H9 (cell line): ENCODE results near the gene TGFBR1. TPM values are rescaled to one million over a fixed set of nuclear protein-coding genes. Genes with fewer than 3 reads are reported as not detected.

ENCODE experiments used
- DNase-seq: peaks from one replicate; pipeline ENCODE4 v3.0.0-alpha.2; 2017
- H2AFZ ChIP-seq: one replicate; pipeline ENCODE4 v1.6.1; 2013; ENCODE audit warnings: mild to moderate bottlenecking, low read length, control low read depth, moderate library complexity
- H2AK5ac ChIP-seq: 2 replicates; pipeline ENCODE4 v1.6.1; 2013; ENCODE audit warnings: low read length, control low read depth, mixed read lengths; ENCODE audit not compliant: insufficient read length
- H2BK120ac ChIP-seq: one replicate; pipeline ENCODE4 v1.6.1; 2013; ENCODE audit warnings: low read depth, mild to moderate bottlenecking, low read length, control low read depth, inconsistent platforms; ENCODE audit not compliant: poor library complexity, severe bottlenecking
- H2BK12ac ChIP-seq: 2 replicates; pipeline ENCODE4 v1.6.1; 2013; ENCODE audit warnings: low read length, control low read depth, mixed read lengths, low read depth; ENCODE audit not compliant: insufficient read length
- H2BK15ac ChIP-seq: 2 replicates; pipeline ENCODE4 v1.6.1; 2013; ENCODE audit warnings: low read depth, low read length, control low read depth
- H2BK20ac ChIP-seq: one replicate; pipeline ENCODE4 v1.6.1; 2013; ENCODE audit warnings: low read depth, mild to moderate bottlenecking, low read length, control low read depth, inconsistent platforms; ENCODE audit not compliant: poor library complexity, severe bottlenecking
- H2BK5ac ChIP-seq: 2 replicates; pipeline ENCODE4 v1.6.1; 2013; ENCODE audit warnings: low read length, control low read depth, mixed read lengths; ENCODE audit not compliant: insufficient read length
- H3K14ac ChIP-seq: 2 replicates; pipeline ENCODE4 v1.6.1; 2013; ENCODE audit warnings: low read length, control low read depth; ENCODE audit not compliant: insufficient read depth
- H3K18ac ChIP-seq: 2 replicates; pipeline ENCODE4 v1.6.1; 2013; ENCODE audit warnings: low read depth, mild to moderate bottlenecking, mixed read lengths, low read length, control low read depth; ENCODE audit not compliant: insufficient read length
- H3K23ac ChIP-seq: 2 replicates; pipeline ENCODE4 v1.6.1; 2013; ENCODE audit warnings: low read length, control low read depth, mixed read lengths, low read depth; ENCODE audit not compliant: insufficient read length
- H3K23me2 ChIP-seq: 2 replicates; pipeline ENCODE4 v1.6.1; 2013; ENCODE audit warnings: low read depth, mild to moderate bottlenecking, mixed read lengths, low read length, control low read depth; ENCODE audit not compliant: insufficient read length, poor library complexity, severe bottlenecking
- H3K27ac ChIP-seq: 2 replicates; pipeline ENCODE4 v1.5.1; 2013; ENCODE audit warnings: low read length, control low read depth, mixed read lengths, low read depth; ENCODE audit not compliant: insufficient read length
- H3K27me3 ChIP-seq: 2 replicates; pipeline ENCODE4 v1.6.1; 2013; ENCODE audit warnings: low read length, control low read depth, inconsistent platforms; ENCODE audit not compliant: insufficient read depth
- H3K4ac ChIP-seq: 2 replicates; pipeline ENCODE4 v1.6.1; 2013; ENCODE audit warnings: low read depth, mild to moderate bottlenecking, control low read depth, inconsistent platforms, low read length, moderate library complexity
- H3K4me1 ChIP-seq: 2 replicates; pipeline ENCODE4 v1.6.1; 2013; ENCODE audit warnings: low read length, control low read depth, inconsistent platforms; ENCODE audit not compliant: insufficient read depth
- H3K4me2 ChIP-seq: 2 replicates; pipeline ENCODE4 v1.6.1; 2013; ENCODE audit warnings: low read length, control low read depth, mixed read lengths; ENCODE audit not compliant: insufficient read length, insufficient read depth
- H3K56ac ChIP-seq: 2 replicates; pipeline ENCODE4 v1.6.1; 2013; ENCODE audit warnings: low read depth, mild to moderate bottlenecking, mixed read lengths, low read length, control low read depth; ENCODE audit not compliant: insufficient read length
- H3K79me1 ChIP-seq: 2 replicates; pipeline ENCODE4 v1.6.1; 2013; ENCODE audit warnings: low read depth, mild to moderate bottlenecking, moderate library complexity, low read length, control low read depth, inconsistent platforms; ENCODE audit not compliant: insufficient read depth, poor library complexity, severe bottlenecking
- H3K79me2 ChIP-seq: 2 replicates; pipeline ENCODE4 v1.6.1; 2013; ENCODE audit warnings: low read length, control low read depth, inconsistent platforms; ENCODE audit not compliant: insufficient read depth
- H3K9ac ChIP-seq: 2 replicates; pipeline ENCODE4 v1.6.1; 2013; ENCODE audit warnings: low read length, control low read depth, mixed read lengths; ENCODE audit not compliant: insufficient read length; ENCODE audit errors: extremely low read depth
- H3K9me3 ChIP-seq: one replicate; pipeline ENCODE4 v1.6.1; 2013; ENCODE audit warnings: low read depth, low read length, inconsistent platforms; ENCODE audit not compliant: control insufficient read depth
- H3T11ph ChIP-seq: one replicate; pipeline ENCODE4 v1.6.1; 2013; ENCODE audit warnings: mild to moderate bottlenecking, low read length, control low read depth, inconsistent platforms
- H4K20me1 ChIP-seq: one replicate; pipeline ENCODE4 v1.6.1; 2013; ENCODE audit not compliant: control insufficient read depth, insufficient read length, insufficient read depth
- H4K5ac ChIP-seq: 2 replicates; pipeline ENCODE4 v1.6.1; 2013; ENCODE audit warnings: low read depth, mild to moderate bottlenecking, mixed read lengths, low read length, control low read depth; ENCODE audit not compliant: insufficient read length
- H4K8ac ChIP-seq: replicated peaks from 2 replicates; pipeline ENCODE4 v1.6.1; 2013; ENCODE audit warnings: low read length, control low read depth, mixed read lengths, low read depth; ENCODE audit not compliant: insufficient read length
- H4K91ac ChIP-seq: 2 replicates; pipeline ENCODE4 v1.6.1; 2013; ENCODE audit warnings: low read depth, mild to moderate bottlenecking, moderate library complexity, mixed read lengths, low read length, control low read depth; ENCODE audit not compliant: insufficient read length
- H3K27ac Mint-ChIP-seq, 3 experiments: 2 replicates in 2 of 3; 3 replicates in 1 of 3; pipeline ENCODE4 v1.8.0; 2020 to 2021; ENCODE audit warnings: mixed read lengths in 3 of 3, mild to moderate bottlenecking in 1 of 3, moderate library complexity in 1 of 3
- H3K27me3 Mint-ChIP-seq: 2 replicates; pipeline ENCODE4 v1.8.0; 2021; ENCODE audit warnings: low read depth, mild to moderate bottlenecking, moderate library complexity, mixed read lengths
- H3K36me3 Mint-ChIP-seq, 3 experiments: 2 replicates in 2 of 3; 3 replicates in 1 of 3; pipeline ENCODE4 v1.8.0; 2020 to 2021; ENCODE audit warnings: low read depth in 3 of 3, mixed read lengths in 3 of 3; ENCODE audit not compliant: insufficient read depth in 1 of 3
- H3K4me1 Mint-ChIP-seq, 2 experiments: 2 replicates each; pipeline ENCODE4 v1.8.0; 2020; ENCODE audit warnings: mixed read lengths in 2 of 2
- H3K4me3 Mint-ChIP-seq, 2 experiments: 2 replicates in 1 of 2; 3 replicates in 1 of 2; pipeline ENCODE4 v1.8.0; 2020 to 2021; ENCODE audit warnings: mild to moderate bottlenecking in 2 of 2, mixed read lengths in 2 of 2, moderate library complexity in 1 of 2
- H3K9me3 Mint-ChIP-seq, 2 experiments: 2 replicates in 1 of 2; 3 replicates in 1 of 2; pipeline ENCODE4 v1.8.0; 2020; ENCODE audit warnings: mild to moderate bottlenecking in 2 of 2, mixed read lengths in 2 of 2, moderate library complexity in 1 of 2
- CTCF ChIP-seq: fragments of 200-600 bp; sonication (generic); conservative IDR thresholded peaks from 3 replicates; pipeline ENCODE4 v1.8.0; 2021; ENCODE audit warnings: antibody characterized with exemption, mild to moderate bottlenecking
- WGBS: extraction: QIAGEN DNeasy Blood & Tissue Kit; methylation state at CpG from one replicate; pipeline ENCODE4 v1.1.7; 2013; ENCODE audit warnings: missing lambda C conversion rate, low lambda C conversion rate, mixed read lengths; ENCODE audit not compliant: insufficient read length; ENCODE audit errors: extremely low coverage; 5-methylcytosine and 5-hydroxymethylcytosine counted together
- total RNA-seq: library from RNA; stranded (reverse); gene quantifications from 2 replicates; pipeline ENCODE4 v1.2.1, GENCODE V29; 2021

TGFBR1 gene
- total RNA-seq, 1 experiment from 2014 or later, result 59.3 TPM

- no peaks in the 10 kb centered on the region for H3K79me2 ChIP-seq
These were observed 33.7 kb downstream of the TGFBR1 start for GRCh38 chr9:99138424-99139284.

More at GRCh38 chr9:99138424-99139284, 33.7 kb downstream of the TGFBR1 start:
- no peak overlapping the region for H3K9ac ChIP-seq
- no peaks in the 10 kb centered on the region for H4K20me1 ChIP-seq
- no peak overlapping the region for H2AFZ ChIP-seq
- no peaks in the 10 kb centered on the region for H3K27me3 ChIP-seq
- no peak overlapping the region for H3K4me3 Mint-ChIP-seq
- H2BK15ac ChIP-seq, result no peak overlapping the region
- no peaks in the 10 kb centered on the region for H3K27me3 Mint-ChIP-seq
- no peak overlapping the region for H3K56ac ChIP-seq
- no peak overlapping the region for H4K8ac ChIP-seq
- H2BK120ac ChIP-seq, result no peak overlapping the region
- H3K36me3 Mint-ChIP-seq, result peaks cover 17 to 38% (median 31%) of the 10 kb centered on the region in 3 experiments; a peak in 6 of 7 replicates
- no peaks in the 10 kb centered on the region for H3K79me1 ChIP-seq
- no peak overlapping the region for H2BK12ac ChIP-seq
- H4K91ac ChIP-seq, result no peak overlapping the region
- H3K27ac Mint-ChIP-seq, result no peak overlapping the region
- H3K4me1 ChIP-seq, result no peaks in the 10 kb centered on the region
- TF ChIP-seq CTCF, result no peak
- no peak overlapping the region for H2BK20ac ChIP-seq
- H3K4me1 Mint-ChIP-seq, result peaks cover 4% of the 10 kb centered on the region in 2 experiments
- no peak overlapping the region for H2AK5ac ChIP-seq
- WGBS, result no CpG with 5 or more reads among the region's 8 CpGs
- H3K14ac ChIP-seq, result no peak overlapping the region
- no peaks in the 10 kb centered on the region for H3K23me2 ChIP-seq
- no peak overlapping the region for H3K4me2 ChIP-seq
- no peak overlapping the region for H2BK5ac ChIP-seq
- H3K27ac ChIP-seq, result no peak overlapping the region
- no peak for DNase-seq
- H3T11ph ChIP-seq, result no peak overlapping the region
- H4K5ac ChIP-seq, result no peak overlapping the region
- no peak overlapping the region for H3K4ac ChIP-seq
- no peak overlapping the region for H3K23ac ChIP-seq
- no peak overlapping the region for H3K18ac ChIP-seq
- H3K9me3 Mint-ChIP-seq, result no peaks in the 10 kb centered on the region
- H3K9me3 ChIP-seq, result no peaks in the 10 kb centered on the region
